H1 (cell line): ENCODE data around the gene FKBP5. TPM values are rescaled to one million over a fixed set of nuclear protein-coding genes. Genes with fewer than 3 reads are reported as not detected.

Experiments used
- ASH2L ChIP-seq: fragments of 200-600, 300-600 bp; sonication (generic); IDR thresholded peaks from one replicate; pipeline ENCODE4 v1.7.1; 2017; ENCODE audit warnings: low read length
- CBX8 ChIP-seq: fragments of 300-800, 300-1000 bp; sonication (generic); IDR thresholded peaks from 2 replicates; pipeline ENCODE4 v1.7.1; 2016; ENCODE audit warnings: low read depth, low read length, borderline replicate concordance
- CHD7 ChIP-seq: fragments of 300-600 bp; sonication (generic); IDR thresholded peaks from 2 replicates; pipeline ENCODE4 v1.7.1; 2012; ENCODE audit warnings: low read length, moderate library complexity, mild to moderate bottlenecking, inconsistent platforms; ENCODE audit not compliant: insufficient replicate concordance
- GTF2F1 ChIP-seq: IDR thresholded peaks from 2 replicates; pipeline ENCODE4 v1.6.1; 2012; ENCODE audit warnings: low read depth, low read length, improper control_type of control experiment, borderline replicate concordance
- KDM4A ChIP-seq: IDR thresholded peaks from one replicate; pipeline ENCODE4 v1.7.1; 2012; ENCODE audit warnings: low read depth, mild to moderate bottlenecking, moderate library complexity, low read length, inconsistent platforms; ENCODE audit not compliant: severe bottlenecking
- TAF1 ChIP-seq: IDR thresholded peaks from 2 replicates; pipeline ENCODE4 v1.6.1; 2011; ENCODE audit warnings: mild to moderate bottlenecking, low read depth, low read length
- YY1 ChIP-seq: IDR thresholded peaks from 2 replicates; pipeline ENCODE4 v1.6.1; 2011; ENCODE audit warnings: low read depth, mild to moderate bottlenecking, low read length
- ZNF274 ChIP-seq: IDR thresholded peaks from 2 replicates; pipeline ENCODE4 v1.7.0; 2012; ENCODE audit warnings: low read length, borderline replicate concordance; ENCODE audit errors: extremely low read depth
- polyA plus RNA-seq, 7 experiments: library from polyadenylated mRNA; depleted of rRNA in 3 of 7; stranded (reverse) in 5 of 7; unstranded in 2 of 7; fragments of >200 nt in 5 of 7; fragments of 200-250 nt in 2 of 7; gene quantifications; 1 replicate in 5 of 7; 2 replicates in 1 of 7; 4 replicates in 1 of 7; pipeline versions ENCODE4 v1.2.1 to v1.2.3, GENCODE V29; 2011 to 2013; ENCODE audit warnings: missing spikeins in 2 of 7, mixed read lengths in 2 of 7
- total RNA-seq: library from RNA; stranded (reverse); fragmentation: NEBNext Ultra II Directional; extraction: Animal tissue kit (Norgen Biotek cat#: 25700); gene quantifications from 2 replicates; pipeline ENCODE4 v1.2.1, GENCODE V29; 2021

The FKBP5 gene
- total and polyA plus RNA-seq, 2 of the 8 experiments (the other 6 are each of a cell fraction or from before 2014, with no cell fraction given), result 14.3 to 40.4 TPM

DNA sequence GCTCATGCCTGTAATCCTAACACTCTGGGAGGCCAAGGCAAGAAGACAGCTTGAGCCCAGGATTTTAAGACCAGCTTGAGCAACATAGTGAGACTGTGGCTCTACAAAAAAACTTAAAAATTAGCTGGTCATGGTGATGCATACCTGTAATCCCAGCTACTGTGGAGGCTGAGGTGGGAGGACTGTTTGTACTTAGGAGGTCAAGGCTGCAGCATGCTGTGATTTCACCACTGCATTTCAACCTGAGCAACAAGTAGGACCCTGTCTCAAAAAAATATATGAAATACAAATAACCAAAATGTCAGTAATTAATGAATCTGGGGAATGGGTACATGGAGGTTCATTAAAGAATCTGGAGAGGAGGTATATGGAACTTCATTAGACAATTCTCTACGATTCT, 9.9 kb downstream of the FKBP5 start (continued):
- TF ChIP-seq CHD7 (no peak), CBX8 (no peak), GTF2F1 (no peak), YY1 (no peak), TAF1 (no peak), ASH2L (no peak), KDM4A (no peak), ZNF274 (no peak)
